Activated naive CD8-positive, alpha-beta T cell treated with anti-CD3 and anti-CD28 coated beads, Interleukin-2, amount 10 ng/mL, durations not matched to agents 7 days and 5 days (primary cell): ENCODE data around the gene ABCE1. TPM values are rescaled to one million over a fixed set of nuclear protein-coding genes. Genes with fewer than 3 reads are reported as not detected.
A peak's percentile ranks its signal among the peaks of the same experiment; 100 is the strongest.
"Not testable (repeated sequence)": the region's sequence is repeated elsewhere in the genome, so short reads cannot be mapped to it uniquely, and the experiment has no call there.

Source experiments
- ATAC-seq: fragments of 150-1000 bp; cut with Tn5 transposase; one replicate; pipeline ENCODE4 v1.10.0; 2021; ENCODE audit warnings: low read depth, moderate library complexity
- POLR2A ChIA-PET: fragments of 350-600 bp; sonication (Branson Sonifier 250); formaldehyde crosslinking; loops from one replicate; lab custom pipeline; 2021; ENCODE audit warnings: antibody characterized with exemption; lab: Charles Lee
- DNase-seq: peaks from one replicate; pipeline ENCODE4 v3.0.0; 2021
- H3K27ac Mint-ChIP-seq: one replicate; pipeline ENCODE4 v1.8.0; 2022; ENCODE audit warnings: mild to moderate bottlenecking, mixed read lengths
- H3K27me3 Mint-ChIP-seq: one replicate; pipeline ENCODE4 v1.8.0; 2022; ENCODE audit warnings: mild to moderate bottlenecking, moderate library complexity, mixed read lengths
- H3K36me3 Mint-ChIP-seq: one replicate; pipeline ENCODE4 v1.8.0; 2021; ENCODE audit warnings: mild to moderate bottlenecking, mixed read lengths
- H3K4me1 Mint-ChIP-seq: one replicate; pipeline ENCODE4 v1.8.0; 2021; ENCODE audit warnings: mixed read lengths
- H3K4me3 Mint-ChIP-seq: one replicate; pipeline ENCODE4 v1.8.0; 2022; ENCODE audit warnings: mild to moderate bottlenecking, moderate library complexity, mixed read lengths
- H3K9me3 Mint-ChIP-seq: one replicate; pipeline ENCODE4 v1.8.0; 2021; ENCODE audit warnings: mixed read lengths
- total RNA-seq, 2 experiments: library from RNA; stranded (reverse); gene quantifications; one replicate each; pipeline ENCODE4 v1.2.3, GENCODE V29; 2021

Gene ABCE1
- total RNA-seq, 2 experiments from 2014 or later: 57.5 to 59.3 TPM

DNA sequence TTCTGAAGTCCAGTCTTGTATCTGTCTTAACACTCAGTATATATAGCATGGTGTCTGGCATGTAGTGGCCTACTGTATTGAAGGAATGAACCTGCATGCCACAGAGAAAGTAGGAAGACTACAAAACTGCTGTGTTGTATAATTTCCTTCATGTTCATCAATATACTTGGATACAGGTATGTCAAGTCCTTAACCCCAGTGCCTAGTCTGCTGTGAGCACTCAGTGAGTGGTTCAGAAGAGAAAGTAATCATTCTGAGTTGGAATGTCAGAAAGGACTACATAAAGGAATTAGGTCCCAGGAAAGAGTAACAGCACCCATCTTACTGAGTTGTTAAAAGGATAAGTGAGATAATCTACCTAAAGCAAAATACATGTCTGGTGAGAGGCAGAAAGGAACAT lies 32.0 kb downstream of the ABCE1 start:
- POLR2A ChIA-PET: interaction anchor here (1.6 kb wide), 1 partner anchor 32 kb away, joined by 8 read pairs; the partner anchor contains the start of genes ABCE1 and ANAPC10
- ATAC-seq (no peak), DNase-seq (no peak)
- H3K9me3 Mint-ChIP-seq: no peaks in the 10 kb centered on the region
- H3K27me3 Mint-ChIP-seq: no peaks in the 10 kb centered on the region
- H3K4me1 Mint-ChIP-seq: peaks cover 49% of the 10 kb centered on the region
- H3K36me3 Mint-ChIP-seq: peaks cover 34% of the 10 kb centered on the region
- H3K4me3 Mint-ChIP-seq: peak overlapping the region; percentile 63
- peak overlapping the region; percentile 83 for H3K27ac Mint-ChIP-seq

DNA sequence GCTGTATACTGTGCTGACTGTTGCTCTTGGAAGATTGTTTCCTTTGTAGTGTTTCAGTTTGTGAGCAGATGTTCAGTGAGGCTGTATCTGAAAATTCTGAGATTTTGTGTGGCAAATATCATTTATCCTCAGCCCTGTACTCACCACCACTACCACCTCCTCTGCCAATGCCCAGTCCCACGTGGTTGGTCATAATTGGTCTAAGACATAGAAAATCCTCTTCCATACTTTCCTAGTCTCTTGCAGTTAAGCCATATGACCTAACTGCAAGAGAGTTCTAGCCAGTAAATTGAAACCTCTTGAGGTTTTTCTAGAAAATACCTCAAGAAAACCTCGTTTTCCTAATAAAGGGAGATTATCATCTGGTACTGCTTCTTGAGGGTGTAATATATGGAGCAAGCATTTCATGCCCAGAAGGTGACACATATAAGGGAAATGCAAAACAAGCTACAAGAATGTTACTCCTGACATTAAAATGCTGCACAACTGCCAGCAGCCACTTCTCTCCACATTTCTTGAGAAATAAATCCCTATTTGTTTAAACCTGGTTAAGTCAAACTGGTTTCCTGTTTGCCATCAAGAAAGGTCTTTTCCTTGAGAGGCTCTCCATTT lies 32.8 kb downstream of the ABCE1 start:
- Mint-ChIP-seq H3K4me1 (peaks cover 50% of the 10 kb centered on the region), H3K4me3 (peak overlapping the region; percentile 63), H3K36me3 (peaks cover 34% of the 10 kb centered on the region), H3K9me3 (no peaks in the 10 kb centered on the region), H3K27ac (peak overlapping the region; percentile 83), H3K27me3 (no peaks in the 10 kb centered on the region)
- ATAC-seq: peak; percentile 60
- DNase-seq: no peak
- POLR2A ChIA-PET: interaction anchor here (1.6 kb wide), 1 partner anchor 33 kb away, joined by 8 read pairs; the partner anchor contains the start of genes ABCE1 and ANAPC10

- DNase-seq (no peak), ATAC-seq (no peak)
- peak overlapping the region; percentile 83 for H3K27ac Mint-ChIP-seq
- H3K9me3 Mint-ChIP-seq: no peaks in the 10 kb centered on the region
- H3K27me3 Mint-ChIP-seq: no peaks in the 10 kb centered on the region
- POLR2A ChIA-PET: interaction anchor here (1.0 kb wide), 1 partner anchor 46 kb away, joined by 3 read pairs; no protein-coding TSS in a partner anchor
- H3K4me3 Mint-ChIP-seq: no peak overlapping the region
- H3K4me1 Mint-ChIP-seq: peaks cover 44% of the 10 kb centered on the region
- peaks cover 28% of the 10 kb centered on the region for H3K36me3 Mint-ChIP-seq
Observed at GRCh38 chr4:145131848-145132247, 33.7 kb downstream of the ABCE1 start.

DNA sequence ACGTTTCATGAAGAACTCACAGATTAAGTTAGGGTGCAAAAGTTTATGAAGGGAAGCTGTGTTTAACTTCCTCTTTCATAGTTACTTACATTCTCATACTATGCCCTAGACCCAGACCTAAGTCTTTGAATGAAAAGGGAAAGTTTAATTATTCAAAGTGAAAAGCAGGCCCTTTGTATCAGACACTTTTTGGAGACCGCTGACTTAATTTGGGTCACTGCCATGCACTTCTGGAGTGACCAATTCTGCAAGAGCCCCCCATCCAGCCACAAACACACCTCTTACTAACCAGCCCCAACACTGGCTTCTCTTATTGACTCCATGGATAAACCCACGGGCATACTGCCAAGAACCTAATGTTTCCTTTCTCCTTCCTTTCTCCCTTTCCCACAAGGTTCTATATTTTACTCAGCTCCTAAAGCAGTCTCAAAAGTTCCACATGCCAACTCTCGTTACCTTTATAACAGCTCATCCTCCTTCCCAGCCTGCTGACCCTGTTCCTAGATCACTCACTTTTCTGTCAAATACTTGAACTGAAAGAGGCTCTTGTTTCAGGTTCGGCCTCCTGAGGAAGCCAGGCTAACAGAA lies 34.5 kb downstream of the ABCE1 start:
- POLR2A ChIA-PET: interaction anchor here (1.0 kb wide), 1 partner anchor 45 kb away, joined by 3 read pairs; no protein-coding TSS in a partner anchor
- H3K4me3 Mint-ChIP-seq: peak overlapping the region; percentile 15
- peak overlapping the region; percentile 56 for H3K27ac Mint-ChIP-seq
- H3K4me1 Mint-ChIP-seq: peaks cover 45% of the 10 kb centered on the region
- H3K36me3 Mint-ChIP-seq: peaks cover 30% of the 10 kb centered on the region
- DNase-seq (no peak), ATAC-seq (no peak)
- H3K9me3 Mint-ChIP-seq: no peaks in the 10 kb centered on the region
- H3K27me3 Mint-ChIP-seq: no peaks in the 10 kb centered on the region

DNA sequence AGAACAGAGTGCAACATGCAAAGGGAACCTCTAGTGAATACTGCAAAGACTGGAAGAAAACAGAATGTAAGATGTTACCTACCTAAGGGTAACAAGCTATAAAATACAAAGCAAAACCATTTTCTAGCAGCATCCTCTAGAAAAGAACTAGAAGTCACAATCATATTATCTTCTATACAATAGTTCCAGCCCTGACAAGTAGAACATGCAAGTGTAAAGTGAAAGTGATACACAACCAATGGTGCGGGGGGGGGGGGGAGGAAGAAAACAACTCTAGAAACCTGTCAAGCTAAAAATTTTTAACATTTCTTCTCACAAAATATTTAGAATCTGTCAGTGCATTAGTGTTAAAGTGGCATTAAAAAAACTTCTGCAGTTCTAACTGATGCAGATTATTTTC lies 38.1 kb downstream of the ABCE1 start:
- peak; percentile 57 for ATAC-seq
- POLR2A ChIA-PET, H3K9me3 Mint-ChIP-seq, H3K27me3 Mint-ChIP-seq, DNase-seq: not testable (repeated sequence)
- peaks cover 36% of the 10 kb centered on the region for H3K4me1 Mint-ChIP-seq
- peak overlapping the region; percentile 80 for H3K27ac Mint-ChIP-seq
- peaks cover 50% of the 10 kb centered on the region for H3K36me3 Mint-ChIP-seq
- H3K4me3 Mint-ChIP-seq: peak overlapping the region; percentile 51

GRCh38 chr4:145148980-145149379 lies 50.9 kb downstream of the ABCE1 start:
- no peaks in the 10 kb centered on the region for H3K9me3 Mint-ChIP-seq
- peaks cover 9% of the 10 kb centered on the region for H3K4me1 Mint-ChIP-seq
- H3K4me3 Mint-ChIP-seq: no peak overlapping the region
- POLR2A ChIA-PET: no interaction called here
- DNase-seq (no peak), ATAC-seq (no peak)
- no peaks in the 10 kb centered on the region for H3K27me3 Mint-ChIP-seq
- no peak overlapping the region for H3K27ac Mint-ChIP-seq
- peaks cover 46% of the 10 kb centered on the region for H3K36me3 Mint-ChIP-seq

DNA sequence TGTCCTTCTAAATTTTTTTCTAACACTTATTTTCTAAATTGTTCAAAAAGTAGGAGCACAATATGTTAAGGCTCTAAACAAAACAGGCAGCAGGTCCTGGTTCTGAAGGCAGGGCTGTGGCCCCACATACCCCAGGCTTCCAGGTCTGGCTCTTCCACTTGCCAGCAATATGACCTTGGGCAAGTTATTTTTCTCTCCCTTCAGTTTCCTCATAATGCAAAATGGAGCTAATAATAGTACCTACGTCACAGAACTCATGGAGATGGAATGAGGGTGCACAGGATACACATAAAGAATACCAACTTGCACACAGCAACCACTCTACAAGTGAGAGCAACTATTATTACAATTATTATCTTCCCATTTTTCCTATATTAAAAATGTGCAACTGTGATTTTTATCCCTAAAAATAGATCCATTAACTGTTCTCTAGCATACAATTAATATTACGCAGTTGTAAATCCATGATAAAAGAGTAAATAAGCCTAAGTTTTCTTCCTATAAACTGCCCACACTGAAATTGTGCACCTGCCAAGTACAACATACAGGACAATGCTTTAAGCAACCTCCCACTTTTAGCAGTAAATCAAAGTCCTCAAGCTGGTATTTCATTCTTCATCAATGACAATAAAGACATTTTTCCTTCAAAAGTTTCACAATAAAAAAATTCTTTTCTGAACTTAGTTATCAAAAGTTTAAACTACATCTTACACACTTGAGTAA lies 55.2 kb downstream of the ABCE1 start:
- ATAC-seq (no peak), DNase-seq (no peak)
- no peak overlapping the region for H3K4me3 Mint-ChIP-seq
- peaks cover 14% of the 10 kb centered on the region for H3K4me1 Mint-ChIP-seq
- no peaks in the 10 kb centered on the region for H3K9me3 Mint-ChIP-seq
- H3K36me3 Mint-ChIP-seq: peaks cover 30% of the 10 kb centered on the region
- H3K27me3 Mint-ChIP-seq: no peaks in the 10 kb centered on the region
- POLR2A ChIA-PET: no interaction called here
- no peak overlapping the region for H3K27ac Mint-ChIP-seq

GRCh38 chr4:145153904-145154298 lies 55.8 kb downstream of the ABCE1 start:
- Mint-ChIP-seq H3K27ac (peak overlapping the region; percentile 17), H3K9me3 (no peaks in the 10 kb centered on the region), H3K4me1 (peaks cover 14% of the 10 kb centered on the region), H3K36me3 (peaks cover 30% of the 10 kb centered on the region), H3K4me3 (no peak overlapping the region), H3K27me3 (no peaks in the 10 kb centered on the region)
- DNase-seq (no peak), ATAC-seq (no peak)
- POLR2A ChIA-PET: no interaction called here

DNA sequence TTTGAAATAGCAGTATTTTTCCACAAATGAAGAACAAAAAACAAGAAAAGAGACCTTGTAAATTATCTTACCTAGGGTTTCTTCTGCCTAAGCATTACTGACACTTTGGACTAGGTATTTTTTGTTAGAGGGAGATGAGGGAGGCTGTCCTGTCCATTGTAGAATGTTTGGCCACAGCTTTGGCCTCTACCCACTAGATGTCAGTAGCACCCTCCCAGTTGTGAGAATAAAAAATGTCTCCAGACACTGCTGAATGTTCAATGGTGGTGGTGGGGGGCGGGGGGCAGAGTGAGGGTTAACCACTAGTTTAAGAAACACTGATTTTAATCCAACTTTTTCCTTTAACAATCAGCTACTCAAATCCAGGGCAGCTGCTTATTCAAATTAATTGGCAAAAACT lies 56.5 kb downstream of the ABCE1 start:
- POLR2A ChIA-PET: no interaction called here
- no peak overlapping the region for H3K27ac Mint-ChIP-seq

DNA sequence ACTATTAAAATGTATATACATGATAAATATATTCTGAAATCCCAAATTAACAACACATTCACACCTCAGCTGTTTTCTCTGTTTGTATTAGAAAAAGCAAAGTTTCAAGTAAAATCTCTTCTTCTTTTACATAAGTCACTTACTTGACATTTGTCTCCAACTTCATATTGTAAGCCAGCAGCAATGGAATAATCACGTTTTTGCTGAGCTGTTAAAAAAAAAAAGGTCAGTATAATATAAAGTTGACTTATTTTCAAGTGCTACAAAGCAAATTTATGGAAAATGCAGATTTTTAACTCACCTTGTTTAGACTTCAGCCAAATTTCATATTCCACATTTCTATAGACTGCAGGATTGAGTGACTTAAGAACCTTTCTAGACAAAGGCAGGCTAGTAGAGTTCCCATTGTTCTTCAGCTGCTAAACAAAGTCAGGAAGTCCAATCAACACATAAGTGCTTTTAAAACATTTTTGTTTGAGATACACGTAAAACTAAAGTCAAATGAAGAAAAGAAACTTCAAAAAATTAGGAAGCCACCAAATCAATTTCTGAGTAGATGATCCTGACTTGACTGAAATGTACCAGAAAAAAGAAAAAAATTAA lies 57.3 kb downstream of the ABCE1 start:
- ATAC-seq (no peak), DNase-seq (no peak)
- Mint-ChIP-seq H3K27me3 (no peaks in the 10 kb centered on the region), H3K36me3 (peaks cover 19% of the 10 kb centered on the region), H3K27ac (no peak overlapping the region), H3K4me1 (peaks cover 13% of the 10 kb centered on the region), H3K4me3 (no peak overlapping the region), H3K9me3 (no peaks in the 10 kb centered on the region)
- POLR2A ChIA-PET: no interaction called here

More for the DNA sequence above, 56.5 kb downstream of the ABCE1 start:
- Mint-ChIP-seq H3K27me3 (no peaks in the 10 kb centered on the region), H3K4me1 (peaks cover 15% of the 10 kb centered on the region), H3K4me3 (no peak overlapping the region), H3K9me3 (no peaks in the 10 kb centered on the region), H3K36me3 (peaks cover 26% of the 10 kb centered on the region)
- no peak for DNase-seq
- no peak for ATAC-seq

- Mint-ChIP-seq H3K27me3 (no peaks in the 10 kb centered on the region), H3K9me3 (no peaks in the 10 kb centered on the region), H3K27ac (no peak overlapping the region), H3K4me1 (peaks cover 14% of the 10 kb centered on the region), H3K36me3 (peaks cover 22% of the 10 kb centered on the region), H3K4me3 (no peak overlapping the region)
- POLR2A ChIA-PET: no interaction called here
- DNase-seq (no peak), ATAC-seq (no peak)
Observed at GRCh38 chr4:145156986-145157385, 58.9 kb downstream of the ABCE1 start.

GRCh38 chr4:145161549-145161948 lies 63.4 kb downstream of the ABCE1 start:
- no peaks in the 10 kb centered on the region for H3K9me3 Mint-ChIP-seq
- H3K27ac Mint-ChIP-seq: no peak overlapping the region
- DNase-seq: no peak
- no peaks in the 10 kb centered on the region for H3K27me3 Mint-ChIP-seq
- H3K4me1 Mint-ChIP-seq: peaks cover 8% of the 10 kb centered on the region
- POLR2A ChIA-PET: no interaction called here
- no peak for ATAC-seq
- H3K36me3 Mint-ChIP-seq: peaks cover 23% of the 10 kb centered on the region
- H3K4me3 Mint-ChIP-seq: no peak overlapping the region

DNA sequence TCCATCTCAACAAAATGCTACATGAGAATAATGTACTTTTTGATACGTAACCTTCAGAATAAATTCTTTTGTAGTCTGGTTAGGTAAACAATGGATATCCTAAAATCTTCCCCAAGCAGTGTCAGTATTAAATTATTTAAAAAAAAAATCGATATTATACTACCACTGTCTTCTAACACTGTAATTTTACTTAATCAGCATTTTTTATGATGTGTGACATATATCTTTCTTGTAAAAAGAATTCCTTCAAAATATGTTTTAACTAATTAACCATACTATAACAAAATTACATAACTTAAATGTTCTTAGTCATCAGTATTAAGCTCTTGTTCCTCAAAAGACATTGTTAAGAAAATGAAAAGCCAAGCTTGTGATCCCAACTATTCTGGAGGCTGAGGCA lies 69.8 kb downstream of the ABCE1 start:
- DNase-seq (no peak), ATAC-seq (no peak)
- Mint-ChIP-seq H3K27ac (no peak overlapping the region), H3K4me3 (no peak overlapping the region), H3K27me3 (no peaks in the 10 kb centered on the region), H3K9me3 (no peaks in the 10 kb centered on the region), H3K4me1 (peaks cover 10% of the 10 kb centered on the region), H3K36me3 (peaks cover 31% of the 10 kb centered on the region)
- POLR2A ChIA-PET: no interaction called here
